Stimulated activated CD4-positive, alpha-beta T cell treated with anti-CD3 and anti-CD28 coated beads, Interleukin-2, amount 100 ng/mL, for 24 hours (primary cell): ENCODE results near the gene ZNF394.

Experiments used
- DNase-seq, 2 donors: peaks; one replicate each; pipeline ENCODE4 v3.0.0-alpha.2; 2020

Gene ZNF394

GRCh38 chr7:99447943-99448342 is 52.1 kb downstream of the ZNF394 start:
- no peak for DNase-seq

- DNase-seq: no peak
Observed at GRCh38 chr7:99446096-99446495, 54.0 kb downstream of the ZNF394 start.
